Neural progenitor cell (in vitro differentiated cells): Measurements from ENCODE around the gene KMT2C. TPM values are rescaled to one million over a fixed set of nuclear protein-coding genes. Genes with fewer than 3 reads are reported as not detected.

Source experiments
- DNase-seq: peaks from one replicate; pipeline ENCODE4 v3.0.0-alpha.2; 2016; ENCODE audit warnings: low spot score
- H2AFZ ChIP-seq: fragments of 200-600 bp; sonication (generic); replicated peaks from 2 replicates; pipeline ENCODE4 v1.6.1; 2016; ENCODE audit warnings: antibody characterized with exemption
- H3F3A ChIP-seq: fragments of 200-600 bp; sonication (generic); 2 replicates; pipeline ENCODE4 v1.6.1; 2016; ENCODE audit warnings: antibody characterized with exemption, low read depth
- H3K27ac ChIP-seq: fragments of 200-600 bp; sonication (generic); 2 replicates; pipeline ENCODE4 v1.5.1; 2016; ENCODE audit warnings: mild to moderate bottlenecking
- H3K27me3 ChIP-seq: fragments of 200-600 bp; sonication (generic); 2 replicates; pipeline ENCODE4 v1.6.1; 2016; ENCODE audit warnings: mild to moderate bottlenecking, moderate library complexity
- H3K36me3 ChIP-seq: fragments of 200-600 bp; sonication (generic); 2 replicates; pipeline ENCODE4 v1.5.1; 2016
- H3K4me1 ChIP-seq: fragments of 200-600 bp; sonication (generic); 2 replicates; pipeline ENCODE4 v1.6.1; 2016; ENCODE audit warnings: mixed run types
- H3K4me2 ChIP-seq: fragments of 200-600 bp; sonication (generic); 2 replicates; pipeline ENCODE4 v1.6.1; 2016
- H3K4me3 ChIP-seq: fragments of 200-600 bp; sonication (generic); 2 replicates; pipeline ENCODE4 v1.5.1; 2016
- H3K79me2 ChIP-seq: fragments of 200-600 bp; sonication (generic); 2 replicates; pipeline ENCODE4 v1.6.1; 2016; ENCODE audit warnings: low read depth
- H3K9ac ChIP-seq: fragments of 200-600 bp; sonication (generic); 2 replicates; pipeline ENCODE4 v1.6.1; 2016
- H3K9me3 ChIP-seq: fragments of 200-600 bp; sonication (generic); 2 replicates; pipeline ENCODE4 v1.5.1; 2016; ENCODE audit warnings: low read depth
- H4K20me1 ChIP-seq: fragments of 200-600 bp; sonication (generic); 2 replicates; pipeline ENCODE4 v1.6.1; 2016; ENCODE audit warnings: low read depth
- H3K27ac Mint-ChIP-seq: 3 replicates; pipeline ENCODE4 v1.8.0; 2021; ENCODE audit warnings: mixed read lengths
- H3K27me3 Mint-ChIP-seq: 2 replicates; pipeline ENCODE4 v1.8.0; 2022; ENCODE audit warnings: low read depth, mild to moderate bottlenecking, inconsistent platforms, moderate library complexity, mixed read lengths; ENCODE audit not compliant: insufficient read depth
- H3K36me3 Mint-ChIP-seq: 3 replicates; pipeline ENCODE4 v1.8.0; 2021; ENCODE audit warnings: mixed read lengths
- H3K4me1 Mint-ChIP-seq: 3 replicates; pipeline ENCODE4 v1.8.0; 2021; ENCODE audit warnings: mixed read lengths
- H3K4me3 Mint-ChIP-seq: 3 replicates; pipeline ENCODE4 v1.8.0; 2021; ENCODE audit warnings: mild to moderate bottlenecking, moderate library complexity, mixed read lengths
- H3K9me3 Mint-ChIP-seq: 3 replicates; pipeline ENCODE4 v1.8.0; 2020; ENCODE audit warnings: mixed read lengths
- CTCF ChIP-seq: fragments of 200-600 bp; sonication (generic); IDR thresholded peaks from 2 replicates; pipeline ENCODE4 v1.5.1; 2017; ENCODE audit warnings: antibody characterized with exemption, mild to moderate bottlenecking
- EZH2 ChIP-seq: fragments of 200-600 bp; sonication (generic); IDR thresholded peaks from 2 replicates; pipeline ENCODE4 v1.6.1; 2017; ENCODE audit warnings: antibody characterized with exemption, mild to moderate bottlenecking, moderate library complexity
- EZH2phosphoT487 ChIP-seq: fragments of 200-600 bp; sonication (generic); IDR thresholded peaks from 2 replicates; pipeline ENCODE4 v1.6.1; 2017; ENCODE audit warnings: antibody characterized with exemption
- total RNA-seq: library from RNA; depleted of rRNA; stranded (reverse); fragments of >200 nt; gene quantifications from 2 replicates; pipeline ENCODE4 v1.2.3, GENCODE V29; 2015; ENCODE audit warnings: low replicate concordance

The KMT2C gene
- total RNA-seq, 1 donor from 2014 or later: 26.4 TPM

- no peak overlapping the region for H3K27ac ChIP-seq
- H3K27ac Mint-ChIP-seq: no peak overlapping the region
- H3K4me3 Mint-ChIP-seq: no peak overlapping the region
- peaks cover 7% of the 10 kb centered on the region for H3K36me3 ChIP-seq
- H3K36me3 Mint-ChIP-seq: peaks cover 37% of the 10 kb centered on the region
- H3K9me3 Mint-ChIP-seq: no peaks in the 10 kb centered on the region
- no peak for TF ChIP-seq EZH2phosphoT487
- TF ChIP-seq CTCF: no peak
- no peak for TF ChIP-seq EZH2
- H3K4me3 ChIP-seq: no peak overlapping the region
- no peaks in the 10 kb centered on the region for H3K4me1 ChIP-seq
- H3K4me2 ChIP-seq: no peak overlapping the region
- no peak for DNase-seq
- no peak overlapping the region for H2AFZ ChIP-seq
- no peaks in the 10 kb centered on the region for H3F3A ChIP-seq
- no peaks in the 10 kb centered on the region for H3K27me3 Mint-ChIP-seq
- no peaks in the 10 kb centered on the region for H3K4me1 Mint-ChIP-seq
- H3K27me3 ChIP-seq: no peaks in the 10 kb centered on the region
- no peaks in the 10 kb centered on the region for H4K20me1 ChIP-seq
- H3K79me2 ChIP-seq: no peaks in the 10 kb centered on the region
- H3K9me3 ChIP-seq: no peaks in the 10 kb centered on the region
- H3K9ac ChIP-seq: no peak overlapping the region
Measured at GRCh38 chr7:152161171-152161570, 274.6 kb downstream of the KMT2C start.

GRCh38 chr7:152158801-152159587 is 276.8 kb downstream of the KMT2C start:
- no peak overlapping the region for H3K9ac ChIP-seq
- no peak overlapping the region for H3K4me3 ChIP-seq
- H3K4me1 ChIP-seq: no peaks in the 10 kb centered on the region
- no peak overlapping the region for H3K27ac ChIP-seq
- Mint-ChIP-seq H3K27ac (no peak overlapping the region), H3K27me3 (no peaks in the 10 kb centered on the region), H3K9me3 (no peaks in the 10 kb centered on the region), H3K36me3 (peaks cover 40% of the 10 kb centered on the region), H3K4me3 (no peak overlapping the region), H3K4me1 (no peaks in the 10 kb centered on the region)
- H3K4me2 ChIP-seq: no peak overlapping the region
- no peaks in the 10 kb centered on the region for H3K79me2 ChIP-seq
- no peaks in the 10 kb centered on the region for H3F3A ChIP-seq
- DNase-seq: no peak
- H2AFZ ChIP-seq: no peak overlapping the region
- peaks cover 12% of the 10 kb centered on the region for H3K36me3 ChIP-seq
- H3K27me3 ChIP-seq: no peaks in the 10 kb centered on the region
- H4K20me1 ChIP-seq: no peaks in the 10 kb centered on the region
- TF ChIP-seq EZH2 (no peak), CTCF (no peak), EZH2phosphoT487 (no peak)
- no peaks in the 10 kb centered on the region for H3K9me3 ChIP-seq

GRCh38 chr7:152152267-152152666 is 283.5 kb downstream of the KMT2C start:
- Histone ChIP-seq H3K79me2 (no peaks in the 10 kb centered on the region), H3K27me3 (no peaks in the 10 kb centered on the region), H3K9ac (no peak overlapping the region), H3K36me3 (peaks cover 37% of the 10 kb centered on the region), H3K27ac (no peak overlapping the region), H3K4me2 (no peak overlapping the region), H3K9me3 (no peaks in the 10 kb centered on the region), H3K4me1 (no peaks in the 10 kb centered on the region), H3K4me3 (no peak overlapping the region), H3F3A (no peaks in the 10 kb centered on the region), H4K20me1 (no peaks in the 10 kb centered on the region), H2AFZ (no peak overlapping the region)
- no peak overlapping the region for H3K27ac Mint-ChIP-seq
- DNase-seq: no peak
- no peaks in the 10 kb centered on the region for H3K9me3 Mint-ChIP-seq
- TF ChIP-seq EZH2phosphoT487 (no peak), CTCF (no peak), EZH2 (no peak)
- H3K36me3 Mint-ChIP-seq: peaks cover 49% of the 10 kb centered on the region
- no peaks in the 10 kb centered on the region for H3K27me3 Mint-ChIP-seq
- no peak overlapping the region for H3K4me3 Mint-ChIP-seq
- no peaks in the 10 kb centered on the region for H3K4me1 Mint-ChIP-seq
